H1 (cell line): ENCODE data around the gene ZNF414. TPM values are rescaled to one million over a fixed set of nuclear protein-coding genes. Genes with fewer than 3 reads are reported as not detected.

ENCODE experiments used
- CTCF ChIA-PET: fragments of 300-600 bp; sonication (Branson Sonifier 250); formaldehyde crosslinking; loops from one replicate; lab custom pipeline; 2021; ENCODE audit not compliant: partially characterized antibody; lab: Charles Lee
- POLR2A ChIA-PET: fragments of 300-600 bp; sonication (Branson Sonifier 250); formaldehyde crosslinking; loops from one replicate; lab custom pipeline; 2021; ENCODE audit warnings: inconsistent platforms; ENCODE audit not compliant: partially characterized antibody; lab: Charles Lee
- DNase-seq, 2 experiments: peaks; one replicate each; pipeline versions ENCODE4 v3.0.0 to v3.0.0-alpha.2; 2010 to 2022; ENCODE audit warnings: low spot score in 2 of 2, low read depth in 1 of 2, mixed read lengths in 1 of 2
- FAIRE-seq: peaks from 2 replicates; lab custom pipeline; 2011; peaks lifted over from hg19 to GRCh38; lab: Jason Lieb, UNC
- H2AFZ ChIP-seq: 2 replicates; pipeline ENCODE4 v1.8.1; 2012; ENCODE audit warnings: low read length, inconsistent platforms
- H2AK5ac ChIP-seq: 2 replicates; pipeline ENCODE4 v1.6.1; 2013; ENCODE audit warnings: low read depth, low read length
- H2BK120ac ChIP-seq: replicated peaks from 2 replicates; pipeline ENCODE3; 2013; ENCODE audit warnings: low read depth, low read length, inconsistent platforms
- H2BK12ac ChIP-seq: 2 replicates; pipeline ENCODE4 v1.6.1; 2013; ENCODE audit warnings: low read depth, low read length
- H2BK15ac ChIP-seq: 2 replicates; pipeline ENCODE4 v1.6.1; 2013; ENCODE audit warnings: low read length
- H2BK20ac ChIP-seq: 2 replicates; pipeline ENCODE4 v1.6.1; 2013; ENCODE audit warnings: low read length
- H2BK5ac ChIP-seq: 2 replicates; pipeline ENCODE4 v1.6.1; 2013; ENCODE audit warnings: low read depth, low read length
- H3K14ac ChIP-seq: 2 replicates; pipeline ENCODE4 v1.6.1; 2013; ENCODE audit warnings: inconsistent platforms; ENCODE audit not compliant: insufficient read length
- H3K18ac ChIP-seq: 2 replicates; pipeline ENCODE4 v1.6.1; 2013; ENCODE audit warnings: low read length; ENCODE audit errors: extremely low read depth
- H3K23ac ChIP-seq: 2 replicates; pipeline ENCODE4 v1.6.1; 2013; ENCODE audit warnings: inconsistent platforms; ENCODE audit not compliant: insufficient read length
- H3K23me2 ChIP-seq: 2 replicates; pipeline ENCODE4 v1.6.1; 2013; ENCODE audit warnings: low read depth, low read length
- H3K27ac ChIP-seq: 2 replicates; pipeline ENCODE4 v1.6.1; 2011; ENCODE audit warnings: low read depth, low read length, inconsistent platforms
- H3K27me3 ChIP-seq, 4 experiments: replicated peaks in 1 of 4; 1 replicate in 1 of 4; 2 replicates in 3 of 4; pipeline versions ENCODE4 v1.6.1 to v1.8.1; 2011 to 2013; ENCODE audit warnings: low read length in 3 of 4, mild to moderate bottlenecking in 3 of 4, inconsistent platforms in 2 of 4, mixed read lengths in 2 of 4, moderate library complexity in 1 of 4; ENCODE audit not compliant: control insufficient read depth in 3 of 4, insufficient read depth in 3 of 4; ENCODE audit errors: extremely low read depth in 1 of 4
- H3K36me3 ChIP-seq, 4 experiments: 2 replicates each; pipeline versions ENCODE4 v1.6.1 to v1.8.1; 2011 to 2013; ENCODE audit warnings: mild to moderate bottlenecking in 4 of 4, low read length in 3 of 4, moderate library complexity in 2 of 4, control low read depth in 1 of 4, inconsistent platforms in 1 of 4; ENCODE audit not compliant: insufficient read depth in 4 of 4, control insufficient read depth in 2 of 4
- H3K4ac ChIP-seq: replicated peaks from 2 replicates; pipeline ENCODE3; 2013; ENCODE audit warnings: low read length, low read depth, mixed read lengths, inconsistent platforms; ENCODE audit not compliant: insufficient read length
- H3K4me1 ChIP-seq, 4 experiments: replicated peaks in 1 of 4; 1 replicate in 1 of 4; 2 replicates in 3 of 4; pipeline versions ENCODE4 v1.6.1 to v1.8.1; 2011 to 2013; ENCODE audit warnings: low read length in 3 of 4, inconsistent platforms in 2 of 4, mixed read lengths in 1 of 4; ENCODE audit not compliant: insufficient read depth in 4 of 4, control insufficient read depth in 3 of 4
- H3K4me2 ChIP-seq, 2 experiments: 2 replicates each; pipeline versions ENCODE4 v1.6.1 to v1.8.1; 2011 to 2013; ENCODE audit warnings: low read depth in 2 of 2, low read length in 2 of 2, control low read depth in 1 of 2, inconsistent platforms in 1 of 2, mild to moderate bottlenecking in 1 of 2; ENCODE audit not compliant: insufficient read depth in 1 of 2
- H3K4me3 ChIP-seq, 4 experiments: fragments of 200-600, 300-600 bp in 1 of 4; sonication (generic), shearing (Covaris generic), sonication (Bioruptor Twin) in 1 of 4; 2 replicates each; pipeline versions ENCODE4 v1.5.1 to v1.8.1; 2011 to 2016; ENCODE audit warnings: low read length in 4 of 4, low read depth in 3 of 4, control low read depth in 2 of 4, inconsistent platforms in 2 of 4, mild to moderate bottlenecking in 2 of 4, mixed read lengths in 1 of 4, moderate library complexity in 1 of 4; ENCODE audit not compliant: insufficient read depth in 2 of 4; ENCODE audit errors: extremely low read depth in 1 of 4
- H3K56ac ChIP-seq: replicated peaks from 2 replicates; pipeline ENCODE3; 2013; ENCODE audit warnings: low read depth, mild to moderate bottlenecking, mixed read lengths, low read length, inconsistent platforms; ENCODE audit not compliant: insufficient read length
- H3K79me1 ChIP-seq: 2 replicates; pipeline ENCODE4 v1.6.1; 2013; ENCODE audit warnings: low read depth, low read length, control low read depth
- H3K79me2 ChIP-seq, 2 experiments: 2 replicates each; pipeline versions ENCODE4 v1.6.1 to v1.8.1; 2012 to 2013; ENCODE audit warnings: low read length in 2 of 2, mild to moderate bottlenecking in 2 of 2, inconsistent platforms in 1 of 2; ENCODE audit not compliant: insufficient read depth in 2 of 2, control insufficient read depth in 1 of 2
- H3K9ac ChIP-seq, 4 experiments: replicated peaks in 1 of 4; 1 replicate in 1 of 4; 2 replicates in 3 of 4; pipeline versions ENCODE4 v1.6.1 to v1.8.1; 2011 to 2013; ENCODE audit warnings: low read depth in 3 of 4, low read length in 3 of 4, control low read depth in 2 of 4, mild to moderate bottlenecking in 2 of 4, moderate library complexity in 2 of 4, inconsistent platforms in 1 of 4; ENCODE audit errors: extremely low read depth in 1 of 4
- H3K9me3 ChIP-seq, 2 experiments: 2 replicates each; pipeline versions ENCODE4 v1.6.1 to v1.8.1; 2012 to 2013; ENCODE audit warnings: mild to moderate bottlenecking in 2 of 2, moderate library complexity in 2 of 2, control low read depth in 1 of 2, inconsistent platforms in 1 of 2, low read depth in 1 of 2, low read length in 1 of 2, mixed read lengths in 1 of 2; ENCODE audit not compliant: insufficient read depth in 2 of 2
- H4K20me1 ChIP-seq, 2 experiments: replicated peaks in 1 of 2; 2 replicates each; pipeline versions ENCODE3 to v1.8.1; 2011 to 2013; ENCODE audit warnings: inconsistent platforms in 2 of 2, low read length in 2 of 2, mild to moderate bottlenecking in 1 of 2; ENCODE audit not compliant: insufficient read depth in 2 of 2, control insufficient read depth in 1 of 2
- H4K5ac ChIP-seq: 2 replicates; pipeline ENCODE4 v1.6.1; 2013; ENCODE audit warnings: low read length, low read depth, mixed read lengths, inconsistent platforms; ENCODE audit not compliant: insufficient read length
- H4K8ac ChIP-seq: 2 replicates; pipeline ENCODE4 v1.8.0; 2013; ENCODE audit warnings: mild to moderate bottlenecking, moderate library complexity, low read length, inconsistent platforms; ENCODE audit not compliant: insufficient read depth; ENCODE audit errors: extremely low read depth
- H4K91ac ChIP-seq: replicated peaks from 2 replicates; pipeline ENCODE3; 2013; ENCODE audit warnings: low read length, mixed read lengths, inconsistent platforms; ENCODE audit not compliant: insufficient read length
- CBX5 ChIP-seq: fragments of 300-800, 300-1000 bp; sonication (generic); IDR thresholded peaks from 2 replicates; pipeline ENCODE4 v1.7.1; 2016; ENCODE audit warnings: antibody characterized with exemption, low read length, low read depth
- FOSL1 ChIP-seq: IDR thresholded peaks from 2 replicates; pipeline ENCODE4 v1.6.1; 2011; ENCODE audit warnings: mild to moderate bottlenecking, low read depth, low read length, moderate library complexity; ENCODE audit not compliant: insufficient read depth
- GABPA ChIP-seq: IDR thresholded peaks from 2 replicates; pipeline ENCODE4 v1.6.1; 2011; ENCODE audit warnings: mild to moderate bottlenecking, low read length, moderate library complexity, borderline replicate concordance; ENCODE audit not compliant: insufficient read depth
- HDAC2 ChIP-seq, 2 experiments: fragments of 300-600 bp in 1 of 2; sonication (generic) in 1 of 2; IDR thresholded peaks; 2 replicates each; pipeline ENCODE4 v1.6.1; 2011 to 2012; ENCODE audit warnings: low read depth in 2 of 2, low read length in 2 of 2, mild to moderate bottlenecking in 2 of 2, moderate library complexity in 2 of 2, borderline replicate concordance in 1 of 2, inconsistent platforms in 1 of 2
- JUND ChIP-seq: IDR thresholded peaks from 2 replicates; pipeline ENCODE4 v1.6.1; 2011; ENCODE audit warnings: mild to moderate bottlenecking, improper control_type of control experiment, low read length
- SAP30 ChIP-seq: fragments of 300-600 bp; sonication (generic); IDR thresholded peaks from 2 replicates; pipeline ENCODE4 v1.7.1; 2012; ENCODE audit warnings: low read length, moderate library complexity, mild to moderate bottlenecking, inconsistent platforms; ENCODE audit not compliant: insufficient read depth, insufficient replicate concordance
- SIN3A ChIP-seq, 2 experiments: IDR thresholded peaks in 1 of 2; conservative IDR thresholded peaks in 1 of 2; 2 replicates each; pipeline ENCODE4 v1.6.1; 2011 to 2012; ENCODE audit warnings: low read length in 2 of 2, improper control_type of control experiment in 1 of 2, low read depth in 1 of 2, mild to moderate bottlenecking in 1 of 2
- SRF ChIP-seq: IDR thresholded peaks from 2 replicates; pipeline ENCODE4 v1.6.1; 2011; ENCODE audit warnings: mild to moderate bottlenecking, low read depth, low read length, moderate library complexity
- ZNF274 ChIP-seq: IDR thresholded peaks from 2 replicates; pipeline ENCODE4 v1.7.0; 2012; ENCODE audit warnings: low read length, borderline replicate concordance; ENCODE audit errors: extremely low read depth
- whole genome bisulfite sequencing, 2 experiments: shearing (Covaris generic) in 1 of 2; methylation state at CpG; one replicate each; pipeline versions ENCODE4 v1.1.6 to v1.1.7; 2013 to 2015; ENCODE audit warnings: low lambda C conversion rate in 2 of 2, mixed read lengths in 2 of 2, inconsistent platforms in 1 of 2, low coverage in 1 of 2, missing lambda C conversion rate in 1 of 2; ENCODE audit not compliant: insufficient replicate concordance in 2 of 2, insufficient coverage in 1 of 2, insufficient read length in 1 of 2; ENCODE audit errors: extremely low coverage in 1 of 2, missing lambda C conversion rate in 1 of 2; 5-methylcytosine and 5-hydroxymethylcytosine counted together
- polyA plus RNA-seq, 7 experiments: library from polyadenylated mRNA; depleted of rRNA in 3 of 7; stranded (reverse) in 5 of 7; unstranded in 2 of 7; fragments of >200 nt in 5 of 7; fragments of 200-250 nt in 2 of 7; gene quantifications; 1 replicate in 5 of 7; 2 replicates in 1 of 7; 4 replicates in 1 of 7; pipeline versions ENCODE4 v1.2.1 to v1.2.3, GENCODE V29; 2011 to 2013; ENCODE audit warnings: missing spikeins in 2 of 7, mixed read lengths in 2 of 7
- total RNA-seq: library from RNA; stranded (reverse); fragmentation: NEBNext Ultra II Directional; extraction: Animal tissue kit (Norgen Biotek cat#: 25700); gene quantifications from 2 replicates; pipeline ENCODE4 v1.2.1, GENCODE V29; 2021
- TF ChIP-seq, protein P1 (sequence below): IDR thresholded peaks from 2 replicates; pipeline ENCODE4 v1.6.1; 2011; ENCODE audit warnings: low read depth, mild to moderate bottlenecking, low read length; ENCODE audit not compliant: insufficient read depth

The ZNF414 gene
- total and polyA plus RNA-seq, 2 of the 8 experiments (the other 6 are each of a cell fraction or from before 2014, with no cell fraction given), result 9.7 to 26.8 TPM

DNA sequence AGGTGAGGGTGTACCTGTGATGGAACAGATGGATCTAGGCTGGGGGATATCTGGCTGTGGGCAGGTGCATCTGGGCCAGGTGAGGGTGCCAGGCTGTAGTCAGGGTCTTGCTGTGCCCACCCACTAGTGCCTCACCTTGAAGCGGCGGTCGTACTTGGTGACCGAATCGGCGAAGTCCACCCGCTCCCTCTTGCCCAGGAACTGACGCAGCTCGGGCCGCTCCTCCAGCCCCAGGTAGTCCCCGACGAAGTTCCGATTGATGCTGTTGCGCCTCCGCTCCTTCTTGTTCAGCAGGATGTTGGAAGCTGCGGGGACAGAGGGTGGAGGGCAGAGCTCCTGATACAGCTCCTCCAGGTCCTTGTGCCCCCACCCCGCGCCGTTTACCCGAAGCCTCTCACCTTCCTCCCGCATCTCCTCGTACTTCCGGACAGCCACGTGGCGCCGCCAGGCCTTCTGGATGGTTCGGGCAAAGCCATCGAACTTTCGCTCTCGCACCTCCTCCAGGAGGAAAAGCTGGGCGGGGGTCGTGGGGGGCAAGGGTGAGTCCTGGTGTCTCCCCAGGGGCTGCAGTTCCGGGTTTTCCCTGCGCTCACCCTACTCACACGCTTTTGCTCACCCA, 16.2 kb upstream of the ZNF414 start:
- no peak overlapping the region for H2BK12ac ChIP-seq
- no peak overlapping the region for H3K56ac ChIP-seq
- no peak overlapping the region for H3K27ac ChIP-seq
- no peak overlapping the region for H2BK15ac ChIP-seq
- no peak overlapping the region for H3K23ac ChIP-seq
- H3K79me1 ChIP-seq, result peaks cover 10% of the 10 kb centered on the region
- no peak overlapping the region for H3K14ac ChIP-seq
- no peak overlapping the region for H3K4me2 ChIP-seq
- H3K79me2 ChIP-seq, result no peaks in the 10 kb centered on the region
- peaks cover 6% of the 10 kb centered on the region for H3K23me2 ChIP-seq
- peaks cover 0 to 8% (median 2%) of the 10 kb centered on the region in 4 experiments; a peak in 4 of 7 replicates for H3K4me1 ChIP-seq
- no peak overlapping the region for H3K18ac ChIP-seq
- H4K91ac ChIP-seq, result no peak overlapping the region
- H3K36me3 ChIP-seq, result no peaks in the 10 kb centered on the region
- H4K5ac ChIP-seq, result no peak overlapping the region
- H3K9ac ChIP-seq, result no peak overlapping the region
- DNase-seq, result no peak
- ChIA-PET CTCF (interaction anchor here (0.6 to 2.4 kb wide), 4 partner anchors 48 to 952 kb away, joined by 3 to 11 read pairs (median 4); partner anchors contain the start of gene MYO1F), POLR2A (interaction anchor here (1.0 to 1.9 kb wide), 5 partner anchors 17 to 52 kb away, joined by 3 to 6 read pairs (median 5); partner anchors contain the start of gene ZNF414)
- H2BK20ac ChIP-seq, result no peak overlapping the region
- H2BK120ac ChIP-seq, result no peak overlapping the region
- FAIRE-seq, result no peak
- H3K4me3 ChIP-seq, result no peak overlapping the region
- H3K27me3 ChIP-seq, result no peaks in the 10 kb centered on the region
- H4K20me1 ChIP-seq, result peaks cover 4 to 20% of the 10 kb centered on the region in 2 experiments
- no peak overlapping the region for H2BK5ac ChIP-seq
- no peak overlapping the region for H4K8ac ChIP-seq
- WGBS, 2 experiments, result 88% methylated on average over 30 of the region's 35 CpGs; no CpG with 5 or more reads in 1 of the 2 experiments
- no peak overlapping the region for H2AFZ ChIP-seq
- H2AK5ac ChIP-seq, result no peak overlapping the region
- no peak overlapping the region for H3K4ac ChIP-seq
- no peaks in the 10 kb centered on the region for H3K9me3 ChIP-seq
- no peak for TF ChIP-seq SIN3A (conservative IDR thresholded peaks at IDR 0.05 in 1 of 2, IDR thresholded peaks at IDR 0.05 in 1 of 2; ENCODE audit: low read depth in 1 of 2, low read length in 2 of 2)
- TF ChIP-seq SRF, result no peak
- no peak for TF ChIP-seq HDAC2 (IDR thresholded peaks at IDR 0.05; ENCODE audit: borderline replicate concordance in 1 of 2, low read depth in 2 of 2, low read length in 2 of 2)
- TF ChIP-seq CBX5, result no peak
- TF ChIP-seq SAP30, result no peak
- TF ChIP-seq, protein P1, sequence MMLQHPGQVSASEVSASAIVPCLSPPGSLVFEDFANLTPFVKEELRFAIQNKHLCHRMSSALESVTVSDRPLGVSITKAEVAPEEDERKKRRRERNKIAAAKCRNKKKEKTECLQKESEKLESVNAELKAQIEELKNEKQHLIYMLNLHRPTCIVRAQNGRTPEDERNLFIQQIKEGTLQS, result no peak
- TF ChIP-seq ZNF274, result no peak
- no peak for TF ChIP-seq JUND
- no peak for TF ChIP-seq GABPA
- TF ChIP-seq FOSL1, result no peak
